Ecto neural progenitor cell (in vitro differentiated cells): ENCODE data around the gene SCN4B.

Experiments
- DNase-seq: peaks from one replicate; pipeline ENCODE4 v3.0.0-alpha.2; 2018; ENCODE audit warnings: low spot score

SCN4B gene

DNA sequence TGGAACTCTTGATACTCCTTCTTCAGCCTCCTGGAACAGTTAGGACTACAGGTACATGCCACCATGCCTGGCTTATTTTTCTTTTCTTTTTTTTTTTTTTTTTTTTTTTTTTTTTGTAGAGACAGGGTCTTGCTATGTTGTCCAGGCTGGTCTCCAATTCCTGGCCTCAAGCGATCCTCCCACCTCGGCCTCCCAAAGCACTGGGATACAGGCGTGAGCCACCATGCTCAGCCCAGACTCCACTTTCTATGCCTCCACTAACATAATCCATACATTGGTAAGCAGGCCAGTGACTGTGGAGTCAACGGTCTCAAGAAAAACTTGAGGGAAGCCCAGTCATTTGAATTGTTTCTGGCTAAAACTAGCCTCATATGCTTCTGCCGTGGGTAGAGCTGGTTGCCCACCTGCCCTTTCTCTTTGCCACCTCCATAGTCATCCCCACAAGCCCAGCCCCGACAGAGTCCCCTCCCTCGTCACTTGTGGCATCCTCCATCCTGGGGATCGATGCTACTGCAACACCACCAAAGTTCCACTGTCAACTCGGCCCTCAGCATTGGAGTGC is 21.5 kb upstream of the SCN4B start:
- DNase-seq: no peak

DNA sequence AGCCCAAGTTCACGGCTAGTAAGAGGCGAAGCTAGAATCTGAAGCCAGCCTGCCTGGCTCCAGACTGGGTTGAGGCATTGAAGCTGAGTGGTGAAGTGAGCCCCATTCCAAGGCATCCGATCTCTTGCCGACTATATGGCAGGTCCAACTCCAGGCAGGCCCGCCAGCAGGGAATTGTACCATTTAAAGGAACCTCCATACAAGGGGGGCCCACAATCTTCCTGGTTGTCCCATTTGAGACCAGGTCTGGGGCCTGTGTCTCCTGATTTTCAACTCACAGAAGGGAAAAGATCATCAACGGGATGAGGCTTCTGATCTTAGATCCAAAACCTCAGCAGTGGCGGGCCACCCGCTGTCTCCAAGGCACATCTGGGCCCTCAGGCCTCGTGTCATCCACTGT is 19.7 kb upstream of the SCN4B start:
- DNase-seq: no peak

DNA sequence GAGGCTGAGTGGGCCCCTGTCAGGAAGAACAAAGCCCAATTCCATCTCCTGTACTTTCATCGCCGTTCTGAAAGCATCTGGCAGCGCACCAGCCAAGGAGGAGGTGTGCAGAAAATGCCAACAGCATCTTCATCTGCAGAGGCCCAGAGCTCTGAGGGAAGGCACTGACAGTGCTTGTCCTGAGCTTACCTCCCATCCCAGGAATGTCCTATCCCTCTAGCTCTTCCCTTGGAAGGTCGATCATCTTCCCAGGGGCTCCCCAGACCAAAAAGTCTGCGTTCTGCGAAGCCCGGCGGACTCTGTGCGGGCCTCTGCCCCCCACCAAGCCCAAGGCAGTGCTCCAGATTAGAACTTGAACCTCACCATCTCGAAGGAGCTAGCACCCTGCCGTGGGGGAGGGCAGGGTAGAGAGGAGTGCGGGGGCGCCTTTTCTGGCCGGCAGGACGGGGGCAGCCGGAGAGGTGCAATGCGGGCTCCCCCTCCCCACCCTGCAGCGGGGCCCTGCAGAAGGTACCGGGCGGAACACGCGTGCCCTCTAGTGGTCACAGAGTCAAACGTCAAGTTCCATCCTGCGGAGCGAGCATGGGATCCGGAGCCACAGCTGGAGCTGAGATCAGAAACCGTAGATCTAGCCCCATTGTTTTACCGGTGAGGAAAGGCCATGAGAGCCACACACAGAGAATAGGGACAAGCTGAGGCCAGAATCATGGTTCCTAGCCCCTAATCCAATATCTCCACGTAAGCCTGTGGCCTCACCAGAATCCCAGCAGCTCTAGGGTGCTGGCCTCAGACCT is 18.8 kb upstream of the SCN4B start:
- peak; percentile 84 for DNase-seq

DNA sequence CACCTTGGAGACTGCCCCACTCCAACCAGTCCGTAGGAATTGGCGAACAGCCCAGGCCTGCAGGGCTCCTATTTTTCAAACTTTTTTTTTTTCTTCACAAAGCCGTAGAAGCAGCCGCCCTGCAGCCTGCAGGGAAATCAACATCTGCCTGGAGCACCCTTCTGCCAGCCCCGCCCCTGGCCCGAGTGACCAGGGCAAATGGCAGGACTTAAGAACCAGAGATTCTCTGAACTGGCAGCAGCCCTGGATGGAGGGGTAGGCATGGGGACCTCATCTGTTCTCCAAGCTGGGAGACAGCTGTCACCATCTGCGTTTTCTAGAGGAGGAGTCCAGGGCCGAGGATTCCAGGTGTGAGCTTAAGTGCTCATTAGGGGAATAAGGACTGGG is 18.3 kb upstream of the SCN4B start:
- no peak for DNase-seq

DNA sequence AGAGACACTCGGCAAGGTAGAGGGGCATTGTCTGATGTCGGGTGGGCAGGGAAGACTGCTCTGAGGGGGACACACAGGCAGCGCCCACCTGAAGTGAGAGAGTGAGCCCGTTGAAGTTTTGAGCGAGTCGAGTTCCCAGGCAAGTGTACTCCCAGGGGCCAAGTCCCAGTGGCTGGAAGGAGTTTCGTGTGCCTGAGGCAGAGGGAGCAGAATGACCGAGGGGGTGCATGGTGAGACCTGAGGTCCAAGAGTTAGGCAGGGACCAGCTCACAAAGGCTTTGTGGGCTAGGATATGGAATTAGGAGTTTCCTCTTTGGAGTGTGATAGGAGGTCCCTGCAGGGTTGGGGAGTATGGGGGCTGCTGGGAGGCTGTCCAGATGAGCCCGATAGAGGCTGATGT is 17.6 kb upstream of the SCN4B start:
- no peak for DNase-seq

DNA sequence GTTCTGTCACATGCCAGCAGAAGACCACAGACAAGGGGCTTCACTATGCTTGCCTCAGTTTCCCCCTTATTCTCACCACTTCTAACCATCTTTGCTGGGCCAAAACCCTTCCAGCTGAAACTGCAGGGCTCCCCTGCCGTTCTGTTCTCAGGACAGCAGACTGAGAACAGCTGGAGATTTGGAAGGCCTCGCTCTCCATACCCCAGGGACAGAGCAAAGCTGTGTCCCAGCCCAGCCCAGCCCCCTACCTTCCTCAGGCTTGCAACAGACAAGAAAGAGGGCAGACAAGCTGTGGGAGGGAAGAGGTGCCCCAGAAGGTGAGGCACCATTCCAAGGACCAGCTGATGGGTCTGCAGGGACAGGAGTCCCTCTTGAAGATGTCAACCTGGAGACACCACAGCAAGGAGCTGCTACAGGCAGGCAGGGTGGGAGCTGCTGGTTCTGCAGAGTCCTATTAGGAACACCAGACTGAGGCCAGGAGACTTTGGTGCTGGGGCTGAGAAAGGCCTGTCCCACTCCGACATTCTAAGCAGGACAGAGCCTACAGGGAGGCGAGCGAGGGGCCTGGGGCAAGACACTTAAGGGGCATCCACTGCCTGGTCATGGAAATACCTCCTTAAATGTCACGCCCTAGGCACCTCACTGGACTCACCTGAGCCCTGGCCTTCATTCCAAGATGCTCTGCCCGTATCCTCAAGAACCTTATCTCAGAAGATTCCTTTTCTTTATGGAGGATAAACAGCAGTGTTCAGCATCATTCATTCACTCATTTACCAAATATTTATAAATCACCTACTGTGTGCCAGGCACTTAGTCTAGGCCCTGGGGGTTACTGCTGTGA is 16.9 kb upstream of the SCN4B start:
- DNase-seq: no peak

DNA sequence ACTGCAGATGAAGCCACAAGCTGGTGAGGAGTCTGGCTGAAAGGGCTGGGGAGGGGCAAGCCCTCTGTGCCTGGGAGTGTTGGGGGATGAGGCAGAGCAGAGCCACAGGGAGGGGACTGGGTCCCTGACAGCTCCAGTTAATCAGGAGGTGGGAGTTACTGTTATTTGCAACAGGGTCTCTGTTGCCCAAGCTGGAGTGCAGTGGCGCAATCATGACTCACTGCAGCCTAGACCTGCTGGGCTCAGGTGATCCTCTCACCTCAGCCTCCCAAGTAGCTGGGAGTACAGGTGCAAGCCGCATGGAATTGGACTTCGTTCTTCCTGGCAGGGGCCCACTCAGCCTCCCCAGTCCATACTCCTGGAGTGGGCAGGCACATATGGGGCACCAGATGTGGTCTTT is 16.1 kb upstream of the SCN4B start:
- DNase-seq: no peak

DNA sequence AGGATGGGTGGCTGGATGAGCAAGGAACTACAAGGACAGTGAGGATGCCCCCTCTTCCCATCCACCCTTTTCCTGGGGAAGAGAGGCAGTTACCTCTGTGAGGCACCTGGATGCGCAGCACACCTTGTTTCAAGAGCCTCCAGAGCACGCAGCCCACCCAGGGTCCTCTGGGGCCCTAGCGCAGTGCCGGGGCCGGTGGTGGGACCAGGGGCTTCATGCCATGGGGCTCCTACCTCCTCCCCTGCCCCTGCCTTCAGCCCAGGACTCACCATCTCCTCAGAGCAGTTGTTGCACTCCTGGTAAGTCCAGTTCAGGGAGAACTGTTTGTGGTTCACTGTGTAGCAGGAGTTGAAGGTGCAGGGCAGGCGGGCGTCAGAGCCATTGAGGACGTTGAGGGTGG is 15.7 kb upstream of the SCN4B start:
- DNase-seq: no peak

DNA sequence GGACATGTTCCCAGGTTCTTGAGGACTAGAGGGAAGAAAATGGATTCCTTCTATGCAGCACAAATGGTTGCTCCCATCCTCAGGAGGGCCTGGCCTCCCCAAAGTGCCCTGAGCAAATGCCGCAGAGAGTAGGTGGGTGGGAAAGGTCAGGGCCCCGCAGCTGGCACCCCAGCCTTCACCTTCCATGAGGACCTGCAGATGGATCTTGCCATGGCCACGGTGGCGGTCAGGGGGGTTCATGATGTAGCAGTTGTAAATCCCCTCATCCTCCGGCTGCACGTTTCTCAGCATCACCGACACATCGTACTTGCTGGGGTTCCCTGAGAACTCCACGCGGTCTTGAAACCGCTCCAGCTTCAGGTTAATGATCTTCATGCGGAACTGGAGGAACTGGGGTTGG is 15.3 kb upstream of the SCN4B start:
- DNase-seq: no peak

DNA sequence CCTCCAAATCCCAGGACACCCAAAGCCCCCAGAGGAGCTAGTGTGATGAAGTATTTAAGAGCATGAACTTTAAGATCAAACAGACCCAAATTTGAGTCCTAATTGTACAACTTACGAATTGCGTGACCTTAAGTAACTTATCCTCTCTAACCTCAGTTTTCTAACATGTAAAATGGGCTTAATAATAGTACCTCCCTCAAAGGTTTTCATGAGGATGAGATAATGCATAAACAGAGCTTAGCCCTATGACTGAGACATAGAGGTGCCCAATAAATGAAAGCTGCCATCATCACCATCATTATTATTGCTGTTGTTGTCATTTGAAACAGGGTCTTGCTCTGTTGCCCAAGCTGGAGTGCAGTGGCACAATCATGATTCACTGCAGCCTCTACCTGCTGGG is 14.6 kb upstream of the SCN4B start:
- no peak for DNase-seq

DNA sequence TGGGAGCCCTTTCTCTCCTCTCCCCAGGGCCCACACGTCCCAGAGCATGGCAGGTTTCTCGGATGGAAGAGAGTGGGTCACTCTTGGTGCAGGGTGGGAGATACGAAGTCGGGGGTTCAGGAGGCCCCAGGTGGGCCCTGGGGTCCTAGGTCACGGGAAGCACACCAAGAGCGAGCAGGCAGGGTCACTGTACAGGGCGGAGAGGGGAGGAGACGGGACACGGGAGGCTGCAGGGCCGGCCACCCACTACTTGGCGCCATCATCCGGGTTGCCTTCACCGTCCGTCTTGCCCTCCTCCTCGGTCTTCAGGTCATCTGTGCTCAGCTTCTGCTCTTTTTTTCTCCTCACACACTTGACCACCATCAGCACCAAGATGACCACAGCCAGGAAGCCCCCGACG is 14.0 kb upstream of the SCN4B start:
- DNase-seq: no peak

DNA sequence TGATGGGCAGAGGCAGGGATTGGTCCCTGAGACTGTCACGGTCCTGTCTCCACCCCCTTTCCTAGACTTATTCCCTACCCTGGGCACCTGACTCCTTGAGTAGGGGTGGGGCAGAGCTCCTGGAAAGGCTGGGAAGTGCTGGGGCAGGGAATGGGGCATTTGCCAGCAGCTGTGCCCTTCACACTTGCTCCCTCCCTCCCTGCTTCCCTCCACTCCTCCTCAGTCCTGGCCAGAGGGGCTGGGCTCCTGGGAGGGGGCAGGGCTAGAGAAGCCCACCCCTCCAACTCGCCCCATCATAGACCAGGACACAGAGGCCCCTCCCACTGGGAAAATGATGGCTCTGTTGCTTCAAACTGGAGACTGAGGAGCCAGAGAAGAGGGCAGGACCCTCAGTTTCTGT is 12.3 kb upstream of the SCN4B start:
- DNase-seq: no peak

DNA sequence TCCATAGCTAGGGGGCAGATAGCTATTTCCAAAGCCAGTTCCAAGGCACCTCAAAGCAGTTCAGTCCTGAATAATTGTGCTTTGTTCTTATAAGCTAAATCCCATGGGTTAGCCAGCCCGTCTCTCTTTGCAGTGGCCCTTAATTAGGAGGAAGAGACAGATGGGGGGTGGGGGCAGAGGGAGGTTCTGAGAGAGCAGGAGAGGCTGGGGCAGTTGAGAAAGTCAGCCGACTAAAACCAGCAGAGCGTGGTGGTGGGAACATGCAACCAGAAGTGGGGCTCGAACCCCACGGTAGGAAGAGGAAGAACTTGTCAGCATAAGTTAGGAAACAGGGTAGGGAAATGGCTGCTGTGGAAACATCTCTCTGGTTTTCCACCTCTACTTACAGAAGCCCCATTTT is 10.9 kb upstream of the SCN4B start:
- DNase-seq: no peak

DNA sequence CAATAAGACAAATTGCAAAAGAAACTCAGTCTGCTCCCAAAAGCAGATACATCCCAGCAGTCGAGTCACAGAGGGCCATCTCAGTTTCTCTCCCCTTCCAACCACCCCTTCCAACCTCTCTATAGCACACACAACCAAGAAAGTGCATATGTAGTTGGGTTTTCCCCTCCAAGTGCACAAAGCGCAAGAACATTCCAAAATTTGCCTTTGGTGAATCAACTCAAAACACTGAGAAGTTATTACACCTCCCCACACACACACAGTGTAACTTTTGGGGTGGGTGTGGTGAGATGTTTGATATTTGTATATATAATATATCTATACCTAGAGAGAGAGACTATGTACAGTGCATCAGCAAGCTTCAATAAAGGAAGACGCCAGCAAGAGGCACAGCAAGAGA is 10.2 kb upstream of the SCN4B start:
- no peak for DNase-seq

DNA sequence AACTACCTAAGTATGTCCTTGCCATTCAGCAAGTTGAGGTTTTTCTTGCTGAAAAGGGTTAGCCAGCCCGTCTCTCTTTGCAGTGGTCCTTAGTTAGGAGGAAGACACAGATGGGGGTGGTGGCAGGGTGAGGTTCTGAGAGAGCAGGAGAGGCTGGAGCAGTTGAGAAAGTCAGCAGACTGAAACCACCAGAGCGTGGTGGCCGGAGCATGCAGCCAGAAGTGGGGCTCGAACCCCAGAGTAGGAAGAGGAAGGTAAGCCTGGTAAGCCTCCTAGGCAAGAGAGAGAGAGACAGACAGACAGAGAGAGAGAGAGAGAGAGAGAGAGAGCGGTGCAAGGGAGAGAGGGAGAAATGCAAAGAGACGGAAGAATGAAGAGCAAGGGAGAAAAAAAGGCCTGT is 9.2 kb upstream of the SCN4B start:
- DNase-seq: no peak

DNA sequence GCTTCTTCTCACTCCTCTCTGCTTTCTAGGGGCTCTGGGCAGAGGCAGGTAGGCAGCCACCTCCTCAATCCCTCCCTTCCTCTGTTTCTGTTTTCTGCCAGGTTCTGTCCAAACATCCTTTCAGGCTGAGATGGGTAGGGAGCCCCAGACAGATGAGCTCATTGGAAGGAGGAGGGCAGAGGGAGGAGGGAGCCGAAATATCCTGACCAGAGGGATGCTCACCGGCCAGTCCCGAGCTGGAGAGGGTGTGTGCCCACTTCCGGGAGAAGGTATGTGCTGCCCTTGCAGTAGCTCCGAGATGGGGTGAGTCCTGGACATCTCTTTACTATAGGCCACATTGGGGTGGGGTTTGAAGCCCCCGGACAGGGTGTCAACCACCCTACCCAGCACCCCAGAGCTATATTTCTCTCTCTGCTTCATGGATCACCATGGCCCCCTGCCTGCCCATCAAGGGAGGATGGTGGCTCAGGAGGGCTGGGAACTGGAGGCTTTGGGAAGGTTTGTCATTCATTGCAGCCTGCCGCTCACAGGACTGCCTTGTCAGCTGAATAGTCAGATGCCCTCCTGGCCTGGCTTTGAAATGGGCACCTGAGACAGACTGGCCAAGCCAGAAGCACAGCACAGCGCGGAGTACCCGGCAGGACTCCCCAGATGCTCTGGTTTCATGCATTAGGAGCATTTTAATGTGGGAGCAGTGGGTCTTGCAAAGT is 4.7 kb upstream of the SCN4B start:
- no peak for DNase-seq

DNA sequence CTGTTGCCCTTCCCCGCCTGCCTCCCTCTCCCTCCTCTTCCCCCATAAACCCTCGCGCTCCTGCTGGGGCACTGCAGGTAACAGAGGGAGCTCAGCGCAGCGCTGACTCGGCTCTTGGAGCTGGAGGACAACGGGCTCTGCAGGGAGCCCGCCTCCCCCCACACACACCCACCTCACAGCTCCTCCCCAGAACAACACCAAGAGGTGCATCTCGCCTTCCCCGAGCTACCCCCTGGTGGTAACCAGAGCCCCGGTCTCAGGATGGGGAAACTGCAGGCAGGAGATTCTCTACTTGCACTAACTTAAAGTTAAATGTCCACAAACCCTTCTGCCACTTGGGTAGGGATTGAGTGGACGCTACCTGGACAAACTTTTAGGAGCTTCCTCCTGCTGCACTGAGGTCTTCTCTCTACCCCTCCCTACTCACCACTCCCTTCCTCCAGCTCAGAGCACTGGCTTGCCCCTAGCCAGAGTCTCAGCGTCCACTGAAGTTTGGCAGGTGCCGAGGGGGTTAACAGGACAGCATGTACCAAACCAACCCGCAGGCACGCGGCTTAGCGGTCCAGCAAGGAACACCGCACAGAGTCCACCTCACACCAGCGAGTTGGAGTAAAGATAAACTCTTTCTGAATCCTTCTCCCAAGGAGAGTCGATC is 4.0 kb upstream of the SCN4B start:
- no peak for DNase-seq

DNA sequence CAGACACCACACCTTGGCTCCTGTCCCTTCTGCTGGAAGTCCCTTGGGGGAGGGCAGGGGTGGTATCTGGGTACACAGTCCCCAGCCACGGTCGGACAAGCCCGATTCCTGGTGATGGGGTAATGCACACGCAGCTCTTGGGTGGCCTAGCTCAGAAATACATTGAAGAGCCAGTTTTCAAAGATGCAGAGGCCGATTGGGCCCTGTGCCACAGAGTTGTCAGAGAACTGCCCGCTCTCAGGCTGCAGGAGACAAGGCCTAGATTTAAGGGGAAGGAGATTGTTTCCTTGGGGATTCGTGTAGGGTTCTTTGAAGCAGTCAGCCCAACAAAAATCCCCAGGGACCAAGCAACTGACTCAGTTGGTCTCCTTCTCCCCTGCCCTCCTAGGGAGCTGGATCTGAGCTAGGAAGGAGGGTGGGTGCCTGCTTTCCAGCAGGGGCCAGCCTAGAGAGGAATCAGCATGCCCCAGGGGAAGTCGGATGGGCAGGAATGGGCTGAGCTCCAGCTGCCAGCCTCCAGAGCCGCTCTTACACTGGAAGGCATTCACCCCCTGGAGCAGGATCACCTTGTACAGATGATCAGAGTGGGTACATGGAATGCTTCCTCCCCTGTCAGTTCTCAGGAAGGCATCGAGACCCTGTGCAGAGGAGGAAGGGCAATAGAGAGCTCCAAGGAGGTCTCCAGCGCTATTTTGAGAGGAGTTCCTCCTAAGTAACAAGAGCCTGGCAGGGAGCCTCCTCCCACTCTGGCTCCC is 3.3 kb upstream of the SCN4B start:
- no peak for DNase-seq

DNA sequence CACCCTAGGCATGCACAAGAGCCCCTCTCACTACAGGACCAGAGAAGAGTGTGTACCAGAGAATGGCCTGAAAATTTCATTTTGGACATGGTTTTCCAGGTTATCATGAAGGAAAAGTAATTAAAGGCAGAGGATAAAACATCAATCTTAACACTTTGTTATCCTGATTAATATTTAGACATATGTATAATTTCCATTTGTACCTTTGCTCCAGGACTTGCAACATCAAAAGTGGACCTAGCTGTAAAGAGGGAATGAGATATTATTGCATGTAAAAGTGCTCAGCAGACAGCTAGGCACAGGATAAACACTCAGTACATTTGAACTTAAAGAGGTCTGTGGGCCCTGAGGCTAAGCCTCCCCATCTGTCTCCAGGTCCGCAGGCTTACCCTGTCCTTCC is 2.0 kb upstream of the SCN4B start:
- DNase-seq: no peak

DNA sequence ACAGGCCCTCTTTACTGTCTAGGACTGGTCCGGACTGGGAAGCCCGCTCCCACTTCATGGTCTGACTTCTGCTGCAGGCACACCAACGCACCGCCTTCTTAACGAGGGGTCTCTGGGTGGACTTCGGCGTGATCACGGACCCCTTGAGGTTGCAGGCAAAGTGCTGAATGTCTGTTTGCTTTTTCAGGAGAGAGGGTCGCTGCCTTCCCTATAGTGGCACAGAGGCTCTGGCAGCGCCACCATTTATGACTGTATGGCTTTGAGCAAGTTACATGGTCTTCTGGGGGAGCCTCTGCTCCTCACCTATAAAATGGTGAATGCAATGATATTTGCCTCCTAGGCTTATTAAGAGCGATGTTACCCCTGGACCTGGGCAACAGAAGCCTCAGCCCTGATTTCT is 1.4 kb upstream of the SCN4B start:
- DNase-seq: no peak

DNA sequence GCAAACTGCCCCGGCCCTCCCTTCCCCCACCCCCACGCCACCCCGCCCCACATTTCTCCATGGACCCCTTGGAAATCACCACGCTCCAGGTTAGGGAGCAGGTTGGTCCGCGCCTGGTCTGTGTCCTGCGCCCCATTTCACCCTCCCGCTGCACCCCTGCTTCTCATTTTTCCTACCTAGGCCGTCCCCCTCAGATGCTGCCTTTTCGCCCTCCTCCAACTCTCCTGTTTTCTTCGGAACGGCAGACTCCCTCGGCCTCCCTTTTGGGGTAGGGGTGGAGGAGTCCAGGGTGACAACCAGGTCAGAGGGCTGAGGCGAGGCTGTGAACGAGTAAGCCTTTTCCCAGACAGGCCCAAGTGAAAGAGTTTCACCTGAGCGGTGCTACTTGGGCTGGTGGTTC is 893 bp upstream of the SCN4B start:
- no peak for DNase-seq
